Loucy (cell line): ENCODE measurements around the gene ZMYND8.

ENCODE experiments used
- H2AFZ ChIP-seq: fragments of 200-600 bp; sonication (generic); 2 replicates; pipeline ENCODE4 v1.6.0; 2016; ENCODE audit warnings: antibody characterized with exemption, mild to moderate bottlenecking, low read length, moderate library complexity
- H3F3A ChIP-seq: fragments of 200-600 bp; 2 replicates; pipeline ENCODE4 v1.6.0; 2016; ENCODE audit warnings: antibody characterized with exemption, low read depth, mild to moderate bottlenecking
- H3K27me3 ChIP-seq: fragments of 200-600 bp; sonication (generic); 2 replicates; pipeline ENCODE4 v1.6.1; 2014; ENCODE audit warnings: low read length, mild to moderate bottlenecking; ENCODE audit not compliant: insufficient read depth, poor library complexity, severe bottlenecking
- H3K36me3 ChIP-seq: fragments of 200-600 bp; sonication (generic); 2 replicates; pipeline ENCODE4 v1.6.1; 2016; ENCODE audit warnings: low read length; ENCODE audit not compliant: insufficient read depth
- H3K4me1 ChIP-seq: fragments of 200-600 bp; sonication (generic); 2 replicates; pipeline ENCODE4 v1.5.1; 2014; ENCODE audit warnings: low read length, mild to moderate bottlenecking; ENCODE audit not compliant: insufficient read depth, poor library complexity, severe bottlenecking
- H3K4me2 ChIP-seq: fragments of 200-600 bp; sonication (generic); 2 replicates; pipeline ENCODE4 v1.6.0; 2014; ENCODE audit warnings: antibody characterized with exemption, low read length, low read depth, mild to moderate bottlenecking; ENCODE audit not compliant: poor library complexity, severe bottlenecking
- H3K4me3 ChIP-seq: fragments of 200-600 bp; sonication (generic); 2 replicates; pipeline ENCODE4 v1.5.1; 2014; ENCODE audit warnings: low read length, mild to moderate bottlenecking, mixed read lengths; ENCODE audit not compliant: poor library complexity, severe bottlenecking
- H3K79me2 ChIP-seq: fragments of 200-600 bp; sonication (generic); 2 replicates; pipeline ENCODE4 v1.6.1; 2014; ENCODE audit warnings: low read length; ENCODE audit not compliant: insufficient read depth
- H3K9ac ChIP-seq: fragments of 200-600 bp; sonication (generic); 2 replicates; pipeline ENCODE4 v1.6.0; 2014; ENCODE audit warnings: mild to moderate bottlenecking, low read depth, low read length, moderate library complexity; ENCODE audit not compliant: poor library complexity, severe bottlenecking
- H3K9me2 ChIP-seq: fragments of 200-600 bp; sonication (generic); replicated peaks from 2 replicates; pipeline ENCODE4 v1.6.1; 2016; ENCODE audit warnings: low read depth, low read length, mixed read lengths
- H3K9me3 ChIP-seq: fragments of 200-600 bp; sonication (generic); 2 replicates; pipeline ENCODE4 v1.6.1; 2014; ENCODE audit warnings: mild to moderate bottlenecking, antibody characterized with exemption, low read length, low read depth; ENCODE audit not compliant: insufficient read depth
- H4K20me1 ChIP-seq: fragments of 200-600 bp; sonication (generic); 2 replicates; pipeline ENCODE4 v1.6.0; 2014; ENCODE audit warnings: antibody characterized with exemption, low read length, mild to moderate bottlenecking; ENCODE audit not compliant: insufficient read depth, poor library complexity, severe bottlenecking
- CTCF ChIP-seq: fragments of 200-600 bp; sonication (generic); conservative IDR thresholded peaks from 2 replicates; pipeline ENCODE4 v1.5.1; 2014; ENCODE audit warnings: mild to moderate bottlenecking, antibody characterized with exemption, low read length
- EZH2phosphoT487 ChIP-seq: fragments of 200-600 bp; IDR thresholded peaks from 2 replicates; pipeline ENCODE4 v1.6.1; 2018; ENCODE audit warnings: antibody characterized with exemption, mild to moderate bottlenecking, moderate library complexity, borderline replicate concordance

The ZMYND8 gene

DNA sequence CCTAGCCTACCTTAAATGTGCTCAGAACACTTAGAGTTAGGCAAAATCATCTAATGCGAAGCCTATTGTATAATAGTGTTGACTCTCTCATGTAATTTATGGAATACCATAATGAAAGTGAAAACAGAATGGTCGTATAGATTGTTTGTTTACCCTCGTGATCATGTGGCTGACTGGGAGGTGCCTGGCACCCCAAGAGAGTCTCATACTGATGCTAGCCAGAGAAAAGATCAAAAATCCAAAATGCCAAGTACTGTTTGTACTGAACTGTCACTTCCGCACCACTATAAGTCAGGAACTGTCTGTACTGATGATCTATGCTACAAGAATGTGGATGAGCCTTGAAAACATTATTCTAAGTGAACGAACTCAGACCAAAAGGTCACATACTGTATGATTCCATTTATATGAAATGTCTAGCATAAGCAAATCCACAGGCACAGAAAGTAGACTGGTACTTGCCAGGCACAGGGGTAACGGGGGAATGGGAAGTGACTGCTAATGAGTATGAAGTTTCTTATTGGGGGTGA, 22.4 kb downstream of the ZMYND8 start:
- peaks cover 100% of the 10 kb centered on the region for H3K79me2 ChIP-seq
- H3K27me3 ChIP-seq, result no peaks in the 10 kb centered on the region
- H3K36me3 ChIP-seq, result peaks cover 80% of the 10 kb centered on the region; the same call in 1 of the 2 replicates
- peaks cover 95% of the 10 kb centered on the region for H4K20me1 ChIP-seq
- H3K4me1 ChIP-seq, result no peaks in the 10 kb centered on the region
- H3K9me2 ChIP-seq, result no peaks in the 10 kb centered on the region
- TF ChIP-seq EZH2phosphoT487 (no peak), CTCF (no peak)
- no peaks in the 10 kb centered on the region for H3K9me3 ChIP-seq
- H3K4me2 ChIP-seq, result no peak overlapping the region
- no peaks in the 10 kb centered on the region for H3F3A ChIP-seq
- H2AFZ ChIP-seq, result no peak overlapping the region
- no peak overlapping the region for H3K9ac ChIP-seq
- no peak overlapping the region for H3K4me3 ChIP-seq

DNA sequence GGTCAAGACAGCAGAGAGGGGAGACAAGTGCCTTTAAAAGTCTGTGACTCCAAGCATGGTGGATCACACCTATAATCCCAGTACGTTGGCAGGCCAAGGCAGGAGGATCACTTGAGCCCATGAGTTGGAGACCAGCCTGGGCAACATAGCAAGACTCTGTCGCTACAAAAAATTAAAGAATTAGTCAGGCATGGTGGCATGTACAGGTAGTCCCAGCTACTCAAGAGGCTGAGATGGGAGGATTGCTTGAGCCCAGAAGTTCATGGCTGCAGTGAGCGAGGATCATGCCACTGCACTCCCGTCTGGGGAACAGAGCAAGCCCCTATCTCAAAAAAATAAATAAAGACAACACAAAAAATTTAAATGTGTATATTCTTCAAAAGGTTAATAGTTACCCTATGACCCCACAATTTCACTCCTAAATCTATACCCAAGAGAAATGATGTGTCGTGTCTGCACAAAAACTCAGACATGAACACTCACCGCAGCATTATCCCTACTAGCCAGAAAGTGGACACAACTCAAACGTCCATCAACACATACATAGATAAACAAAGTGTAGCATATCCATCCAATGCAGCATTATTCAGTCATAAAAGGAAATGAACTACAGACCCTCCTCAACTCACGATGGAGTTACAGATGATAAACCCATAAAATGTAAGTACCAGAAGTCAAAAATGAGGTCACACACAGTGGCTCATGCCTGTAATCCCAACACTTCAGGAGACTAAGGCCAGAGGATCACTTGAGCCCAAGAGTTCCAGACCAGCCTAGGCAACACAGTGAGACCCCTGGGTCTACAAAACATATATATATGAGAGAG, 23.9 kb downstream of the ZMYND8 start:
- Histone ChIP-seq H3K4me3 (no peak overlapping the region), H3K9ac (no peak overlapping the region), H3K9me3 (no peaks in the 10 kb centered on the region), H3K36me3 (peaks cover 79% of the 10 kb centered on the region; the same call in 1 of the 2 replicates), H3K4me1 (no peaks in the 10 kb centered on the region), H2AFZ (no peak overlapping the region), H3K27me3 (no peaks in the 10 kb centered on the region), H4K20me1 (peaks cover 95% of the 10 kb centered on the region), H3F3A (no peaks in the 10 kb centered on the region), H3K79me2 (peaks cover 100% of the 10 kb centered on the region), H3K4me2 (no peak overlapping the region), H3K9me2 (no peaks in the 10 kb centered on the region)
- TF ChIP-seq CTCF (no peak), EZH2phosphoT487 (no peak)

DNA sequence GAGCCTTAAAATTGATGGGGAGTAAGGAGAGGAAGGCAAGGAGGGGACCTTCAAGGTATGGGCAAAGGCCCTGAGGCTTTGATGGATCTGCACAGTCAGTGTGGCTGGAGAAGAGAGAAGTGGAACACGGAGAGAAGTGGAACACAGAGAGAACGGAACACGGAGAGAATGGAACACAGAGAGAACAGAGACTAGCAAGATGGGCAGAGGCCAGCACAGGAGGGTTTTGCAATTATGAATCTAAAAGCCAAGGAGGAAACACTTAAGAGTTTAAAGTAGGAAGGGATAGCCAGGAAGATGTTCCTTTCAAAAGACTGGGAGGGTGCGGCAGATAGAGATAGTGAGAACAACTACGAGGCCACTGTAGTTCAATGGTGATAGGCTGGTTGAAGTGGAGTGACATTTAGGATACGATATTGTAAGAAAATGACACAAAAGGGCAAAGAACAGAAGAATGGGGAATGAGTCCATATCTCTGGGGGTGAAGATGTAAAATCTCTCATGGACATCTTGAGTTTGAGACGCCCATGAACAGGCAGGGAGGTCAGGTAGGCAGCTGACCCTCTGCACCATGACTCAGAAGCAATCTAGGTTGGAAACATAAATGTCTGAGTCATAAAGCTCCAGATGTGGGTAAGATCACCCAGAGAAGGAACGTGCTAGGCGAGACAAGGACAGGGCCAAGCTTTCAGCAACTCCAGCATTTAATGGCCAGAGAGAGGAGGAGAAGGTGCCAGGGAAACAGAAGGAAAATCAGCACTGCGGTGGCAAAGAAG, 25.4 kb downstream of the ZMYND8 start:
- H4K20me1 ChIP-seq, result peaks cover 94% of the 10 kb centered on the region

More for the DNA sequence above, 25.4 kb downstream of the ZMYND8 start:
- Histone ChIP-seq H3K79me2 (peaks cover 100% of the 10 kb centered on the region), H3K27me3 (no peaks in the 10 kb centered on the region), H3K9me2 (no peaks in the 10 kb centered on the region), H3K4me3 (no peak overlapping the region), H3K4me2 (no peak overlapping the region), H3K9me3 (no peaks in the 10 kb centered on the region), H2AFZ (no peak overlapping the region), H3F3A (no peaks in the 10 kb centered on the region), H3K9ac (no peak overlapping the region), H3K36me3 (peaks cover 85% of the 10 kb centered on the region; the same call in 1 of the 2 replicates), H3K4me1 (no peaks in the 10 kb centered on the region)
- TF ChIP-seq EZH2phosphoT487 (no peak), CTCF (no peak)
